ENCODE data around the gene EPX. TPM values are rescaled to one million over a fixed set of nuclear protein-coding genes. Genes with fewer than 3 reads are reported as not detected.

EPX gene
- total RNA-seq, 1 experiment from 2014 or later, result not detected

GRCh38 chr17:58183514-58183913 lies 9.0 kb upstream of the EPX start:
- no TSS peak for BruUV-seq (replicated peaks)
- H3K27ac ChIP-seq (ENCODE audit: low read depth, low read length, poor library complexity, severe bottlenecking), result no peak overlapping the region
- H3K9me3 ChIP-seq (ENCODE audit: low read depth, low read length, poor library complexity, severe bottlenecking), result no peaks in the 10 kb centered on the region
- intact Hi-C loops (cut with micrococcal nuclease; ENCODE audit: unreplicated experiment), result no loop called here
- peaks cover 4% of the 10 kb centered on the region for H3K27me3 ChIP-seq (replicated peaks; ENCODE audit: insufficient read depth, low read depth, low read length, poor library complexity)
- CTCF ChIA-PET, result no interaction called here
- no peak for DNase-seq (ENCODE audit: low spot score)
- TF ChIP-seq CTCF (conservative IDR thresholded peaks at IDR 0.05; ENCODE audit: low read depth, low read length) (no peak), EZH2 (IDR thresholded peaks at IDR 0.05; ENCODE audit: borderline replicate concordance, low read depth, low read length, poor library complexity, severe bottlenecking) (no peak)
- no peak overlapping the region for H3K4me3 ChIP-seq (ENCODE audit: low read depth, low read length, poor library complexity, severe bottlenecking)
- POLR2A ChIA-PET (ENCODE audit: low non-redundant PET), result no interaction called here
- H3K36me3 ChIP-seq (ENCODE audit: insufficient read depth, low read length, poor library complexity, severe bottlenecking), result no peaks in the 10 kb centered on the region
- no peaks in the 10 kb centered on the region for H3K4me1 ChIP-seq (ENCODE audit: insufficient read depth, low read length, poor library complexity, severe bottlenecking)

- POLR2A ChIA-PET (ENCODE audit: low non-redundant PET), result no interaction called here
- TF ChIP-seq EZH2 (IDR thresholded peaks at IDR 0.05; ENCODE audit: borderline replicate concordance, low read depth, low read length, poor library complexity, severe bottlenecking) (no peak), CTCF (conservative IDR thresholded peaks at IDR 0.05; ENCODE audit: low read depth, low read length) (no peak)
- no TSS peak for BruUV-seq (replicated peaks)
- Histone ChIP-seq H3K36me3 (ENCODE audit: insufficient read depth, low read length, poor library complexity, severe bottlenecking) (no peaks in the 10 kb centered on the region), H3K9me3 (ENCODE audit: low read depth, low read length, poor library complexity, severe bottlenecking) (no peaks in the 10 kb centered on the region), H3K27me3 (replicated peaks; ENCODE audit: insufficient read depth, low read depth, low read length, poor library complexity) (peaks cover 4% of the 10 kb centered on the region), H3K4me1 (ENCODE audit: insufficient read depth, low read length, poor library complexity, severe bottlenecking) (peaks cover 3% of the 10 kb centered on the region), H3K4me3 (ENCODE audit: low read depth, low read length, poor library complexity, severe bottlenecking) (no peak overlapping the region), H3K27ac (ENCODE audit: low read depth, low read length, poor library complexity, severe bottlenecking) (no peak overlapping the region)
- intact Hi-C loops (cut with micrococcal nuclease; ENCODE audit: unreplicated experiment), result no loop called here
- DNase-seq (ENCODE audit: low spot score), result peak; percentile 23
- CTCF ChIA-PET, result no interaction called here
Measured at GRCh38 chr17:58184308-58184985, 8.1 kb upstream of the EPX start.

GRCh38 chr17:58184986-58185761 lies 7.4 kb upstream of the EPX start:
- Histone ChIP-seq H3K4me3 (ENCODE audit: low read depth, low read length, poor library complexity, severe bottlenecking) (no peak overlapping the region), H3K4me1 (ENCODE audit: insufficient read depth, low read length, poor library complexity, severe bottlenecking) (peaks cover 10% of the 10 kb centered on the region), H3K27me3 (replicated peaks; ENCODE audit: insufficient read depth, low read depth, low read length, poor library complexity) (peaks cover 4% of the 10 kb centered on the region), H3K36me3 (ENCODE audit: insufficient read depth, low read length, poor library complexity, severe bottlenecking) (no peaks in the 10 kb centered on the region), H3K27ac (ENCODE audit: low read depth, low read length, poor library complexity, severe bottlenecking) (no peak overlapping the region), H3K9me3 (ENCODE audit: low read depth, low read length, poor library complexity, severe bottlenecking) (no peaks in the 10 kb centered on the region)
- intact Hi-C loops (cut with micrococcal nuclease; ENCODE audit: unreplicated experiment), result no loop called here
- POLR2A ChIA-PET (ENCODE audit: low non-redundant PET), result no interaction called here
- CTCF ChIA-PET, result no interaction called here
- no TSS peak for BruUV-seq (replicated peaks)
- TF ChIP-seq CTCF (conservative IDR thresholded peaks at IDR 0.05; ENCODE audit: low read depth, low read length), result no peak
- no peak for TF ChIP-seq EZH2 (IDR thresholded peaks at IDR 0.05; ENCODE audit: borderline replicate concordance, low read depth, low read length, poor library complexity, severe bottlenecking)
- DNase-seq (ENCODE audit: low spot score), result no peak

All from A673 (cell line).